ENCODE measurements around the gene BRSK2. TPM values are rescaled to one million over a fixed set of nuclear protein-coding genes. Genes with fewer than 3 reads are reported as not detected.

Gene BRSK2
- total and polyA plus RNA-seq, 9 of the 15 experiments (the other 6 are each of a cell fraction or from before 2014, with no cell fraction given), result 0.06 to 0.52 (median 0.18) TPM; not detected in 5

DNA sequence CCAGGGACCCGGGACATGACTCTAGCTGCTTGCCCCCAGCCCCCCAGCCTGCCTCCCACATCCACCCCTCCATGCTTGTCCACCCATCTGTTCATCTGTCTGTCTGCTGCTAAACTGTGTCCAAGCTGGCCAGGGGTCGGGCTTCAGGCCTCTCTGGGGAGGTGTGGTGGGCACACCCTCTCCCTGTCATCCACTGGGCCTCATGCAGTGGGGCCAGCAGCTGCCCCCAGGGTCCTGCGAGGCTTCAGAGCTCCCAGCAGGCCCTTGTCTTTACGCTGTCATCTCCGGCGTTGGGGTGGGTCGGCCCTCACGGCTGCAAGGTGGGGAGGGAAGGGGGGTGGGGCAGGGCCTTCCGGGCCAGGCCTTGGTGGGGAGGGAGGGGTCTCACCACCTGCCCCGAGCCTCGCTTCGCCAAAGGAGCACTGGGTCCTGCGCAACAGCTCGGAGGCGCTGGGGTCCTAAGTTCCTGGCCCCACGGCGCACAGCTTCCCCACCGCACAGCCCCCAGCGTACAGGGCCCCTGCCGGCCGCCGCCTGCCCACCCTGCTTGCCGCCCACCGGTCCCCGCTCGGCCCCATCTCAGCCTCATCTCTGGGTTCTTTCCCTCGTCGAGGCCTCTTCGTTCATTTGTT lies 70.1 kb downstream of the BRSK2 start:
- Histone ChIP-seq H3K4me1 (replicated peaks in 1 of 2; ENCODE audit: control insufficient read depth in 2 of 2, insufficient read depth in 2 of 2, low read length in 2 of 2) (peaks cover 0 to 64% of the 10 kb centered on the region in 2 experiments; a peak in 2 of 5 replicates), H3K36me3 (ENCODE audit: control insufficient read depth, insufficient read depth, low read length) (no peaks in the 10 kb centered on the region), H3K9ac (ENCODE audit: insufficient read depth in 1 of 2, low read depth in 2 of 2, low read length in 2 of 2) (no peak overlapping the region), H3K79me2 (ENCODE audit: control insufficient read depth, insufficient read depth, low read length) (no peaks in the 10 kb centered on the region), H3K27me3 (ENCODE audit: control insufficient read depth in 2 of 2, insufficient read depth in 2 of 2, low read length in 2 of 2) (peaks cover 0 to 8% of the 10 kb centered on the region in 2 experiments; a peak in 1 of 5 replicates), H3K4me3 (no peak overlapping the region), H3K9me1 (ENCODE audit: control insufficient read depth, insufficient read depth, low read length) (no peaks in the 10 kb centered on the region), H2AFZ (ENCODE audit: low read depth, low read length) (no peak overlapping the region), H3K27ac (ENCODE audit: extremely low read depth, low read depth, low read length) (no peak overlapping the region), H3K4me2 (ENCODE audit: insufficient read depth, low read length) (no peak overlapping the region), H4K20me1 (replicated peaks; ENCODE audit: control insufficient read depth, insufficient read depth, low read length) (peaks cover 8% of the 10 kb centered on the region), H3K9me3 (replicated peaks; ENCODE audit: control insufficient read depth, insufficient read depth, low read depth, low read length) (no peaks in the 10 kb centered on the region)
- intact Hi-C loops (cut with micrococcal nuclease) (loop anchor here (10.0 kb wide), 1 partner anchor 115 kb away; the partner anchor contains the start of gene DUSP8), in situ Hi-C loops (cut with MboI) (no loop called here)
- CTCF ChIA-PET (ENCODE audit: low intra/inter-chr PET ratio), result no interaction called here
- FAIRE-seq (no peak), DNase-seq (ENCODE audit: extremely low read depth in 1 of 4, low spot score in 3 of 4) (no peak), ATAC-seq (no peak)
- POLR2A ChIA-PET, result interaction anchor here (0.6 kb wide), 1 partner anchor 669 kb away, joined by 4 read pairs; no protein-coding TSS in a partner anchor
- no TSS peak for BruUV-seq (replicated peaks)
- TF ChIP-seq RFX7 (CRISPR knock-in tag; IDR thresholded peaks at IDR 0.05), result no peak
- no peak for TF ChIP-seq ZNF12 (CRISPR knock-in tag; IDR thresholded peaks at IDR 0.05)
- TF ChIP-seq ARID1B (IDR thresholded peaks at IDR 0.05), result no peak
- TF ChIP-seq ZNF57 (CRISPR knock-in tag; IDR thresholded peaks at IDR 0.05), result no peak
- no peak for TF ChIP-seq PHF20 (IDR thresholded peaks at IDR 0.05; ENCODE audit: partially characterized antibody)
- 51% methylated on average over 13 of the region's 29 CpGs for WGBS (ENCODE audit: insufficient coverage, low coverage, missing lambda C conversion rate)

DNA sequence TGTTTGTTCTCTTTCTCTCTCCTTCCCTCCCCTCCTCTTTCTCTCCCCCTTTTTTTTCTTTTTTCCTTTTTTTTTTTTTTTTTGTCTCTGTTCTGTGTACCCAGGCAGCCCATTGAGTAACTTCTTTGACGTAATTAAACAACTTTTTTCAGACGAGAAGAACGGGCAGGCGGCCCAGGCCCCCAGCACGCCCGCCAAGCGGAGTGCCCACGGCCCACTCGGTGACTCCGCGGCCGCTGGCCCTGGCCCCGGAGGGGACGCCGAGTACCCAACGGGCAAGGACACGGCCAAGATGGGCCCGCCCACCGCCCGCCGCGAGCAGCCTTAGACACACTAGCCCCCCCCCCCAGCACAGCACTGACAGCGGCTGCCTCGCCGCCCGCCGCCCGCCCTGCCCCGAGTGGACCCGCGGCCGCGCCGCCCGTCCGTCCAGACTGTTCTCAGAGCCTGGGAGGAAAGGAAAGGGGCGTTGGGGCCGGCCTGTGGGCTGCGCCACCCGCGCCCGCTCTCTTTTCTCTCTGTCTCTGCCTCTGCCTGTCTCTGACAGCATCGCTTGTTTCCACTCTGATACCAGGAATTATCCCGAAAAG lies 70.8 kb downstream of the BRSK2 start:
- Histone ChIP-seq H3K9me3 (replicated peaks; ENCODE audit: control insufficient read depth, insufficient read depth, low read depth, low read length) (no peaks in the 10 kb centered on the region), H3K36me3 (ENCODE audit: control insufficient read depth, insufficient read depth, low read length) (no peaks in the 10 kb centered on the region), H3K9ac (ENCODE audit: insufficient read depth in 1 of 2, low read depth in 2 of 2, low read length in 2 of 2) (no peak overlapping the region), H3K9me1 (ENCODE audit: control insufficient read depth, insufficient read depth, low read length) (no peaks in the 10 kb centered on the region), H3K4me1 (replicated peaks in 1 of 2; ENCODE audit: control insufficient read depth in 2 of 2, insufficient read depth in 2 of 2, low read length in 2 of 2) (peaks cover 0 to 63% of the 10 kb centered on the region in 2 experiments; a peak in 2 of 5 replicates), H3K4me3 (no peak overlapping the region), H4K20me1 (replicated peaks; ENCODE audit: control insufficient read depth, insufficient read depth, low read length) (peaks cover 8% of the 10 kb centered on the region), H3K27ac (ENCODE audit: extremely low read depth, low read depth, low read length) (no peak overlapping the region), H2AFZ (ENCODE audit: low read depth, low read length) (no peak overlapping the region), H3K27me3 (ENCODE audit: control insufficient read depth in 2 of 2, insufficient read depth in 2 of 2, low read length in 2 of 2) (peaks cover 0 to 8% of the 10 kb centered on the region in 2 experiments; a peak in 1 of 5 replicates), H3K4me2 (ENCODE audit: insufficient read depth, low read length) (no peak overlapping the region), H3K79me2 (ENCODE audit: control insufficient read depth, insufficient read depth, low read length) (no peaks in the 10 kb centered on the region)
- TF ChIP-seq, protein P1, sequence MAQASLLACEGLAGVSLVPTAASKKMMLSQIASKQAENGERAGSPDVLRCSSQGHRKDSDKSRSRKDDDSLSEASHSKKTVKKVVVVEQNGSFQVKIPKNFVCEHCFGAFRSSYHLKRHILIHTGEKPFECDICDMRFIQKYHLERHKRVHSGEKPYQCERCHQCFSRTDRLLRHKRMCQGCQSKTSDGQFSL (CRISPR knock-in tag; IDR thresholded peaks at IDR 0.05), result 0 out of 2 replicates have a peak, but pooled peaks have one; percentile 14
- TF ChIP-seq, protein P1 (tag; IDR thresholded peaks at IDR 0.05), result no peak
- TF ChIP-seq CREB3 (tag; conservative IDR thresholded peaks at IDR 0.05; ENCODE audit: low read depth) (no peak), FOXA1 (IDR thresholded peaks at IDR 0.05; ENCODE audit: borderline replicate concordance) (no peak), ZBTB33 (CRISPR knock-in tag; IDR thresholded peaks at IDR 0.05) (peak; percentile 39; the same call in 1 of the 2 replicates)
- intact Hi-C loops (cut with micrococcal nuclease) (no loop called here), in situ Hi-C loops (cut with MboI) (no loop called here)
- ChIA-PET POLR2A (no interaction called here), CTCF (ENCODE audit: low intra/inter-chr PET ratio) (no interaction called here)
- DNase-seq (ENCODE audit: extremely low read depth in 1 of 4, low spot score in 3 of 4), result no peak
- BruUV-seq (replicated peaks), result no TSS peak
- WGBS (ENCODE audit: insufficient coverage, low coverage, missing lambda C conversion rate), result 30% methylated on average over 5 of the region's 44 CpGs
- FAIRE-seq, result no peak
- ATAC-seq, result no peak

All from K562 (cell line).